Hematopoietic multipotent progenitor cell treated with erythropoietin and hydrocortisone succinate and interleukin-3 and kit ligand, for 8 days (in vitro differentiated cells): ENCODE data around the gene HMGCLL1.

ENCODE experiments used
- DNase-seq: peaks from one replicate; pipeline ENCODE4 v3.0.0-alpha.2; 2015

Gene HMGCLL1

DNA sequence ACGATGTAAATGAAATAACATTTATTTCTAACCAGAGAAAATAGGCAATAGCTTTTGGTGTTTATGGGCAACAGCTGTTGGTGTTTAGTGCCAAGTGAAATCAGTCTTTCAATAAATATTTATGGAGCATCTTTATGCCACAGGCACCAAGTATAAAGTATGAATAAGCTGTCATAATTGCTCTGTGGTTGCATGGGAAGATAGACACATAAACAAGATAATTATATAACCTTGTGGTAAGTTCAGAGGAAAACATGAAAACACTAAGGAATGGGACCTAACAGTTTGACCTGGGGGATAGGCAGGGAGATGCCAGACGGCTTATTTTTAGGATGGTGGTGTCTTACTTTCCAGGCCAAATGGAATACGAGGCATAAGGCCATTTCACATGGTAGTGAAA lies 140.8 kb downstream of the HMGCLL1 start:
- DNase-seq: no peak

GRCh38 chr6:55437141-55437540 lies 141.9 kb downstream of the HMGCLL1 start:
- no peak for DNase-seq

- DNase-seq: no peak
These were observed 145.4 kb downstream of the HMGCLL1 start for GRCh38 chr6:55433446-55434130.

- no peak for DNase-seq
These were observed 155.1 kb downstream of the HMGCLL1 start for GRCh38 chr6:55423933-55424332.

GRCh38 chr6:55410674-55411073 lies 168.3 kb downstream of the HMGCLL1 start:
- no peak for DNase-seq

GRCh38 chr6:55405474-55406235 lies 173.3 kb downstream of the HMGCLL1 start:
- DNase-seq: no peak

DNA sequence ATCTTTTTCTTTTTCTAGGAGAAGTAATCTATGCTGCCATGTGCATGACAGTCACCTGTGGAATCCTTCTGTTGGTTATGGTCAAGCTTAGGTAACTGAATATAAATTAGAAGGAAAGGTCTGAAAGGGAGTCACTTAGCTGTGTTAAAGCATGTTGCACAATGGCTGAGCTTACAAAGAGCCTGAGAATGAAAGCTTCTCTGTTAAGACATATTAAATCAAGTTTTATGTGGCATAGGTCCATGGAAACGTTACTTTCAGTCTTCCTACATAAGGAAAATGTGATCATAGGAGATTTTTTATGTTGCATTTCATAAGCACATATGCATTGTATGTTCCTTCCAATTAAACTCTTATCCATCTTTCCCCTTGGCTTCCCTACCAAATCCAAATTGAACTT lies 179.6 kb downstream of the HMGCLL1 start:
- DNase-seq: no peak

- DNase-seq: no peak
These were observed 181.0 kb downstream of the HMGCLL1 start for GRCh38 chr6:55397986-55398385.

DNA sequence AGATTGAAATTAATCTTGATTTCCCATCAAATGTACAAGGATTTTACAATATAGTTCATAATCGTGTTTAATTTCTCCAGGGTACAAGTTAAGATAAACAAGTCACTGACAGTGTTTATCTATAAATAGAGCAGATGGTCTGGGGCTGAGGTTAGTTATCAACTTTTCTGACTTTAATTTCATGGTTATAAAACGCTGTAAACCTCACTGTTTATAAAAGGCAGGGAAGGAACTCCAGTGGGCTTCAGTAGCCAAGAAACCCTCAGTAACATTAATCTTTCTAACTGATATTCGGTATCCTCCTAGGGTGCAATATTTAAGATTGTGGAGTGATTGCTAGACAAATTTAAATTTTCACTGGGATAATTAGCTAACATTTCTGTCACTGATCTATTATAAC lies 183.1 kb downstream of the HMGCLL1 start:
- DNase-seq: no peak

- no peak for DNase-seq
These were observed 190.8 kb downstream of the HMGCLL1 start for GRCh38 chr6:55388211-55388610.
